GM12878 (cell line): ENCODE data around the gene CHKA.
"Not testable (repeated sequence)": the region's sequence is repeated elsewhere in the genome, so short reads cannot be mapped to it uniquely, and the experiment has no call there.

Experiments used
- CTCF ChIP-seq, 3 experiments: IDR thresholded peaks in 2 of 3; conservative IDR thresholded peaks in 1 of 3; 2 replicates each; pipeline ENCODE4 v1.5.1; 2011; ENCODE audit warnings: low read depth in 3 of 3, low read length in 3 of 3, mild to moderate bottlenecking in 3 of 3, control low read depth in 2 of 3, moderate library complexity in 2 of 3, inconsistent platforms in 1 of 3, mixed read lengths in 1 of 3; ENCODE audit not compliant: control insufficient read depth in 2 of 3, insufficient read depth in 1 of 3; ENCODE audit errors: extremely low read depth in 1 of 3
- EP300 ChIP-seq, 2 experiments: fragments of 150-350 bp in 1 of 2; IDR thresholded peaks; 2 replicates each; pipeline ENCODE4 v1.6.1; 2011 to 2012; ENCODE audit warnings: low read depth in 2 of 2, low read length in 2 of 2, borderline replicate concordance in 1 of 2, improper control_type of control experiment in 1 of 2, inconsistent platforms in 1 of 2; ENCODE audit not compliant: control insufficient read depth in 1 of 2
- EZH2 ChIP-seq: IDR thresholded peaks from 2 replicates; pipeline ENCODE4 v1.6.1; 2012; ENCODE audit warnings: low read depth, mild to moderate bottlenecking, control low read depth, inconsistent platforms, low read length, borderline replicate concordance; ENCODE audit not compliant: control insufficient read depth
- FOS ChIP-seq: IDR thresholded peaks from 3 replicates; pipeline ENCODE4 v1.6.1; 2011; ENCODE audit warnings: borderline replicate concordance; ENCODE audit not compliant: insufficient read length; ENCODE audit errors: extremely low read depth
- FOXM1 ChIP-seq: IDR thresholded peaks from 2 replicates; pipeline ENCODE4 v1.6.1; 2012; ENCODE audit warnings: low read depth, mild to moderate bottlenecking, inconsistent platforms, low read length, moderate library complexity
- HCFC1 ChIP-seq: fragments of 150-350 bp; IDR thresholded peaks from 2 replicates; pipeline ENCODE4 v1.6.1; 2014; ENCODE audit warnings: low read length
- HDAC6 ChIP-seq: fragments of 200-600 bp; sonication (generic); IDR thresholded peaks from one replicate; pipeline ENCODE4 v1.8.0; 2017; ENCODE audit warnings: antibody characterized with exemption; ENCODE audit not compliant: unreplicated experiment
- PAX8 ChIP-seq: fragments of 450-650 bp; IDR thresholded peaks from 2 replicates; pipeline ENCODE4 v1.6.1; 2017; ENCODE audit warnings: mild to moderate bottlenecking, moderate library complexity
- RFX5 ChIP-seq: IDR thresholded peaks from 2 replicates; pipeline ENCODE4 v1.6.1; 2011; ENCODE audit warnings: low read depth, low read length, improper control_type of control experiment
- SREBF1 ChIP-seq: IDR thresholded peaks from 2 replicates; pipeline ENCODE4 v1.6.1; 2012; ENCODE audit warnings: mild to moderate bottlenecking, low read length
- TAF1 ChIP-seq: IDR thresholded peaks from 2 replicates; pipeline ENCODE4 v1.6.1; 2011; ENCODE audit warnings: mild to moderate bottlenecking, low read depth, low read length, borderline replicate concordance
- USF2 ChIP-seq: IDR thresholded peaks from 2 replicates; pipeline ENCODE4 v1.6.1; 2011; ENCODE audit warnings: low read depth, low read length, improper control_type of control experiment, borderline replicate concordance
- ZNF622 ChIP-seq: fragments of 450-650 bp; IDR thresholded peaks from 2 replicates; pipeline ENCODE4 v1.6.1; 2017; ENCODE audit warnings: mild to moderate bottlenecking, inconsistent platforms

GRCh38 chr11:68092946-68093345 lies 28.2 kb downstream of the CHKA start:
- not testable (repeated sequence) for TF ChIP-seq EZH2; CTCF (IDR thresholded peaks at IDR 0.05 in 2 of 3, conservative IDR thresholded peaks at IDR 0.05 in 1 of 3; ENCODE audit: control insufficient read depth in 2 of 3, extremely low read depth in 1 of 3, insufficient read depth in 1 of 3, low read depth in 3 of 3, low read length in 3 of 3); FOXM1; EP300 (IDR thresholded peaks at IDR 0.05; ENCODE audit: borderline replicate concordance in 1 of 2, control insufficient read depth in 1 of 2, low read depth in 2 of 2, low read length in 2 of 2); FOS; HDAC6; USF2; HCFC1; RFX5; SREBF1; ZNF622; TAF1; PAX8
